ENCODE data around the gene APEX1.

The APEX1 gene

DNA sequence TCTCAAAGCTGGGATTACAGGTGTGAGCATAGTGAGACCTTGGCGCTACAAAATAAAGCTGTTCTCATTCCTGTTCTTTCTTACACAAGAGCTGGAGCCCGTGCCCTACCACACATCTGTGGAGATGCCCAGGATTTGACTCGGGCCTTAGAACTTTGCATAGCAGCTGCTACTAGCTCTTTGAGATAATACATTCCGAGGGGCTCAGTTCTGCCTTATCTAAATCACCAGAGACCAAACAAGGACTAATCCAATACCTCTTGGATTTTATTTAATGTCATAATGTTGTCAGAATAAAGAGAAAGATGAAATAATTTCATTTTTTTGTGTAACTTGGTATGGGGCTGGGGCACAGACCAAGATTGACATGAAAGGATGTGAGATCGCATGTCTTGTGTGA, 21.8 kb downstream of the APEX1 start:
- H3K27me3 Mint-ChIP-seq = no peaks in the 10 kb centered on the region
- DNase-seq = no peak
- H3K4me1 Mint-ChIP-seq = peaks cover 77% of the 10 kb centered on the region
- CTCF ChIA-PET = no interaction called here
- peak overlapping the region; percentile 95 for H3K27ac Mint-ChIP-seq
- H3K4me3 Mint-ChIP-seq = peak overlapping the region; percentile 22
- H3K36me3 Mint-ChIP-seq = peaks cover 74% of the 10 kb centered on the region
- H3K9me3 Mint-ChIP-seq = no peaks in the 10 kb centered on the region

DNA sequence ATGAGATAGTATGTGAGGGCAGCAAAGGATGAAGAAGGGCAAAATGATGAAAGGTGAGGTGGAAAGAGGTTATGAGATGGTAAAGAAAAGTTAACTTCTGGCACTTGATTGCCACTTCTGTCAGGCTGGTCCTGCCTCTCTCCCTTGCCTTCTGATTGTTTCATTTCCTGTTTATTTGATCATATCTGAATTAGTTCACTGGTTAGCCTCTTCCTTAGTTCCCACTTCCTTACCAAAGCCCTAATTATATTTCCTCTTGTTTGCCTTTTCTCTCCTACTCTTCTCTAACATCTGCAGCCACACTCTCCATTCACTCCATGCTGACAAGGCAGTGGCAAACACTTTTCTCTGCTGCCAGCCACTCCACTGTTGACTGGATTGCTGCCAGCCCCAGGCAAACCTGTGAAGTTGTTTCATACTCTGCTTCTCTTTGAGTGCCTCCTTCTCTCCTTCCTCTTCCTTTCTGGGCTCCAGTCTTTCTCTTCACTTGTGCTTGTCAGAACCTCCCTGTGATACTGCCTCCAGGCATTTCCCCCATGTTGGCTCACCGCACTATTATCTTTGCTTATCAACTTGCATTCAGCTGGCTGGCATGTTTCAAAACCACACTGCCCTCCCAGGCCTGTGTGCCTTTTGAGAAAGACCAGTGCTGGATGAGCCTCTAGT, 22.3 kb downstream of the APEX1 start:
- CTCF ChIA-PET = no interaction called here
- no peaks in the 10 kb centered on the region for H3K27me3 Mint-ChIP-seq
- peak overlapping the region; percentile 22 for H3K4me3 Mint-ChIP-seq
- peaks cover 69% of the 10 kb centered on the region for H3K36me3 Mint-ChIP-seq
- peak overlapping the region; percentile 95 for H3K27ac Mint-ChIP-seq
- H3K9me3 Mint-ChIP-seq = no peaks in the 10 kb centered on the region
- peak; percentile 53 for DNase-seq
- H3K4me1 Mint-ChIP-seq = peaks cover 71% of the 10 kb centered on the region

DNA sequence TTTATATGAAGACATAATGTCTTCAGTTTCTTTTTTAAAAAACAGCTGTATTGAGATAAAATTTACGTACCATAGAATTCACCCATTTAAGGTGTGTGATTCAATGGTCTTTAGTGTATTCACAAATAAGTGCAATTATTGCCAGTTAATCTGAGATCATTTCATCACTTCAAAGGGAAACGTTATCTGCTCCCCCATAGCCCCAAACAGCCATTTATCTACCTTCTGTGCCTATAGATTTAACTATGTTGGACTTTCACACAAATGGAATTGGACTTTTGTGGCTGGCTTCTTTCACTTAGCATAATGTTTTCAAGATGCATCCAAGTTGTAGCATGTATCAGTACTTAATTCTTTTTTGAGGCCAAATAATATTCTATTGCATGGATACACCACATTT, 23.9 kb downstream of the APEX1 start:
- peaks cover 59% of the 10 kb centered on the region for H3K4me1 Mint-ChIP-seq
- DNase-seq = no peak
- CTCF ChIA-PET = interaction anchor here (0.6 to 1.3 kb wide), 3 partner anchors 9 to 268 kb away, joined by 3 to 6 read pairs (median 3); partner anchors contain the start of gene PNP
- H3K36me3 Mint-ChIP-seq = peaks cover 58% of the 10 kb centered on the region
- no peaks in the 10 kb centered on the region for H3K9me3 Mint-ChIP-seq
- no peak overlapping the region for H3K4me3 Mint-ChIP-seq
- no peaks in the 10 kb centered on the region for H3K27me3 Mint-ChIP-seq
- peak overlapping the region; percentile 50 for H3K27ac Mint-ChIP-seq

- CTCF ChIA-PET = no interaction called here
- H3K9me3 Mint-ChIP-seq = no peaks in the 10 kb centered on the region
- no peak overlapping the region for H3K27ac Mint-ChIP-seq
- DNase-seq = no peak
- peaks cover 36% of the 10 kb centered on the region for H3K4me1 Mint-ChIP-seq
- no peaks in the 10 kb centered on the region for H3K27me3 Mint-ChIP-seq
- H3K4me3 Mint-ChIP-seq = no peak overlapping the region
- H3K36me3 Mint-ChIP-seq = peaks cover 23% of the 10 kb centered on the region
Measured at GRCh38 chr14:20482382-20482781, 27.4 kb downstream of the APEX1 start.

- DNase-seq = no peak
- Mint-ChIP-seq H3K9me3 (no peaks in the 10 kb centered on the region), H3K27ac (no peak overlapping the region), H3K4me1 (peaks cover 45% of the 10 kb centered on the region), H3K36me3 (peaks cover 4% of the 10 kb centered on the region), H3K4me3 (no peak overlapping the region), H3K27me3 (no peaks in the 10 kb centered on the region)
- CTCF ChIA-PET = interaction anchor here (1.3 kb wide), 1 partner anchor 117 kb away, joined by 3 read pairs; no protein-coding TSS in a partner anchor
Measured at GRCh38 chr14:20485900-20486299, 30.9 kb downstream of the APEX1 start.

DNA sequence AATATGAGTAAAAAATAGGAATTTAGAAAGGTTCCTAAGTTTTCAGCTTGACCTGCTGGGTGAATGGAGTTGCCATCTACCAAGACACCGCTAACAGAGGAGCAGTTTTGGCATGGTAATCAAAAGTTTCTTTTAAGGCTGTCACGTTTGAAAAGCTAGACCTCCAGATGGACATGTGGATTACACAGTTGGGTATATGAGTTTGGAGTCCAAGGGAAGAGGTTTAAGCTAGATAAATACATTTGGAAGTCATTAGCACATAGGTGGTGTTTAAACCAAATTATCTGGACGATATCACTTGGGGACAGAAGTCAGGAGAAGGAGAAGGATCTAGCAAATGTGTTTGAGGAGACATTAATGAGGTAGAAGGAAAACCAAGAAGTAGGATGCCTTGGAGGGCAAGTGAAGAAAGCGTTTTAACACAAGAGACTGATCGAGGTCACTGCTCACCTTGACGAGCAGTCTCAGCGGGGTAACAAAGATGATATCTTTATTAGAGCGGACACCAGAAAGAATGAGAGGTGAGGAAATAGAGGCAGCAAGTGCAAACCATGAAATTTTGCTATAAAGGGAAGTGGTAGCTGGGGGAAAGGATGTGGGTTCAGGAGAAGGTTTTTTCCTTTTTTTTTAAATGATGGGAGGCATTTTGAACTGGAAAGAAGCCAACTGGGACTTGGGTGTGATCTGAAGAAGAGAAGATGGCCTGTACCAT, 31.8 kb downstream of the APEX1 start:
- H3K27ac Mint-ChIP-seq = peak overlapping the region; percentile 2
- H3K27me3 Mint-ChIP-seq = no peaks in the 10 kb centered on the region
- H3K4me3 Mint-ChIP-seq = no peak overlapping the region

GRCh38 chr14:20487396-20487725, 32.3 kb downstream of the APEX1 start:
- Mint-ChIP-seq H3K36me3 (peaks cover 4% of the 10 kb centered on the region), H3K27me3 (no peaks in the 10 kb centered on the region), H3K4me3 (no peak overlapping the region), H3K27ac (no peak overlapping the region), H3K4me1 (peaks cover 56% of the 10 kb centered on the region), H3K9me3 (no peaks in the 10 kb centered on the region)
- CTCF ChIA-PET = interaction anchor here (0.6 to 3.1 kb wide), 5 partner anchors 17 to 122 kb away, joined by 3 to 12 read pairs (median 5); no protein-coding TSS in a partner anchor
- no peak for DNase-seq

More for the DNA sequence above, 31.8 kb downstream of the APEX1 start:
- no peak for DNase-seq
- CTCF ChIA-PET = interaction anchor here (0.5 to 3.1 kb wide), 5 partner anchors 17 to 157 kb away, joined by 3 to 12 read pairs (median 3); no protein-coding TSS in a partner anchor
- H3K9me3 Mint-ChIP-seq = no peaks in the 10 kb centered on the region
- H3K36me3 Mint-ChIP-seq = peaks cover 4% of the 10 kb centered on the region
- H3K4me1 Mint-ChIP-seq = peaks cover 53% of the 10 kb centered on the region

DNA sequence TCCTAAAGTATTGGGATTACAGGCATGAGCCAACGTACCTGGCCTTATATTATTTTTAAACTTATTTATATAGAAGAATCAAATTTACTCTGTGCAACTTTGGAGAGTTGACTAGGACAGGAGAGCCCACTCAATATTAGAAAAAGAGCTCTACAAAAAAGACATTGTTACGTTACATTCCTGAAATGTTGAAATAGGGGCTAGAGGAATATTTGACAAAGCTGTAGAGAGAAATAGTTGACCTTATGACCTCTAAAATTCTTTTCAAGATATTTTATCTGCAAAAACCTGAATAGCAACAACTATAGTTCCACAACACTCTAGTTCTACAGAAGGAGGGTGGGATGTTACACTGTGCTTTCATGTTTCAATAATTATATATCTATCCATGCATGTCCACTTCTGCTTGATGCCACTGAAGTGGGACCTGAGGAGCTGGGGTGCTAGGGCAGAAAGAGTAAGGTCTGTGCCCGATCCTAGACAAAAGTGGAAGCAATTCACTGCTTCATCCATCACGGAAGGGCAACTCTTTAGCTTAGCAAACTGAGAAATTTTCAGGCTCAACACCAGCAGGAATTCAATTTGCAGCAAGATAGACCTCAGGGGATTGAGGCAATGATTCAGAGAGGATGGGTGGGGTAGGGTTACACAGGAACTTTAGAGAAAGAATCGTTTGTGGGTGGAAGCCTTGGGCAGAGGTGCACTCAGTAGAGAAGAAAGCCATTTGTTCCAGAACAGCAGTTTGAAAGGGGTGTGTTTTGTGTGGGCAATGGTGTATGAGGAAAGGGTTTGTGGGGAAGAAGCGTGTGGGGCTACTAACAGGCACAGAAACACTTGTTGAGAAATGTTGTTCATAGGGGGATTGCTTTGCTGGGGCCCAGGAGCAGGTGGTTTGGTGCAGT, 34.3 kb downstream of the APEX1 start:
- peak; percentile 42 for DNase-seq
- CTCF ChIA-PET = interaction anchor here (0.7 to 3.1 kb wide), 3 partner anchors 75 to 145 kb away, joined by 3 to 12 read pairs (median 11); no protein-coding TSS in a partner anchor
- Mint-ChIP-seq H3K27me3 (no peaks in the 10 kb centered on the region), H3K4me3 (peak overlapping the region; percentile 16), H3K27ac (peak overlapping the region; percentile 81), H3K9me3 (no peaks in the 10 kb centered on the region), H3K4me1 (peaks cover 68% of the 10 kb centered on the region), H3K36me3 (peaks cover 4% of the 10 kb centered on the region)

- Mint-ChIP-seq H3K4me3 (no peak overlapping the region), H3K4me1 (peaks cover 76% of the 10 kb centered on the region), H3K9me3 (no peaks in the 10 kb centered on the region), H3K27ac (peak overlapping the region; percentile 81), H3K27me3 (peaks cover 4% of the 10 kb centered on the region), H3K36me3 (peaks cover 4% of the 10 kb centered on the region)
- CTCF ChIA-PET = interaction anchor here (2.9 kb wide), 1 partner anchor 119 kb away, joined by 11 read pairs; no protein-coding TSS in a partner anchor
- DNase-seq = no peak
Measured at GRCh38 chr14:20490563-20490962, 35.5 kb downstream of the APEX1 start.

- H3K27ac Mint-ChIP-seq = no peak overlapping the region
- H3K9me3 Mint-ChIP-seq = no peaks in the 10 kb centered on the region
- CTCF ChIA-PET = no interaction called here
- peaks cover 4% of the 10 kb centered on the region for H3K27me3 Mint-ChIP-seq
- H3K4me1 Mint-ChIP-seq = peaks cover 71% of the 10 kb centered on the region
- H3K36me3 Mint-ChIP-seq = peaks cover 4% of the 10 kb centered on the region
- no peak overlapping the region for H3K4me3 Mint-ChIP-seq
- no peak for DNase-seq
Measured at GRCh38 chr14:20492486-20492885, 37.5 kb downstream of the APEX1 start.

DNA sequence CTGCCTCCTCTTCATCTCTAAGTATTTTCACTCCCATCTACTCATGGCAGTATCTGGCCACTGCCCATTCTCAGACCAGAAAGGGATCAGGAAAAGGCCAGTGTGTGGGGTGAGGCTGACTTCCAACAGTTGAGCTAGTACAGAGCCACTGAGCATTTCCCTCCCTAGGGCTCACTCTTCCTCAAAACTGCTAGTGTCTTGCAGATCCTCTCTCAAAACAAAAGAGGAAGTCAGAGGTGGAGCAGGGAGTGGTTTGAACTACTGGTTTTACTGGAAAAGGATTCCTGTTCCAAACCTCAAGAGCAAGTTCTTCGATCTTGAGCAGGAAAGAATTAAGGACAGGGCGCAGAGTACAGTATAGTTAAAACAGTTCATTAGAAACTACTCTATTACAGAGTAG, 38.6 kb downstream of the APEX1 start:
- DNase-seq = no peak
- no peaks in the 10 kb centered on the region for H3K9me3 Mint-ChIP-seq
- H3K36me3 Mint-ChIP-seq = peaks cover 2% of the 10 kb centered on the region
- CTCF ChIA-PET = no interaction called here
- H3K27me3 Mint-ChIP-seq = peaks cover 4% of the 10 kb centered on the region
- no peak overlapping the region for H3K4me3 Mint-ChIP-seq
- H3K27ac Mint-ChIP-seq = peak overlapping the region; percentile 73
- H3K4me1 Mint-ChIP-seq = peaks cover 61% of the 10 kb centered on the region

DNA sequence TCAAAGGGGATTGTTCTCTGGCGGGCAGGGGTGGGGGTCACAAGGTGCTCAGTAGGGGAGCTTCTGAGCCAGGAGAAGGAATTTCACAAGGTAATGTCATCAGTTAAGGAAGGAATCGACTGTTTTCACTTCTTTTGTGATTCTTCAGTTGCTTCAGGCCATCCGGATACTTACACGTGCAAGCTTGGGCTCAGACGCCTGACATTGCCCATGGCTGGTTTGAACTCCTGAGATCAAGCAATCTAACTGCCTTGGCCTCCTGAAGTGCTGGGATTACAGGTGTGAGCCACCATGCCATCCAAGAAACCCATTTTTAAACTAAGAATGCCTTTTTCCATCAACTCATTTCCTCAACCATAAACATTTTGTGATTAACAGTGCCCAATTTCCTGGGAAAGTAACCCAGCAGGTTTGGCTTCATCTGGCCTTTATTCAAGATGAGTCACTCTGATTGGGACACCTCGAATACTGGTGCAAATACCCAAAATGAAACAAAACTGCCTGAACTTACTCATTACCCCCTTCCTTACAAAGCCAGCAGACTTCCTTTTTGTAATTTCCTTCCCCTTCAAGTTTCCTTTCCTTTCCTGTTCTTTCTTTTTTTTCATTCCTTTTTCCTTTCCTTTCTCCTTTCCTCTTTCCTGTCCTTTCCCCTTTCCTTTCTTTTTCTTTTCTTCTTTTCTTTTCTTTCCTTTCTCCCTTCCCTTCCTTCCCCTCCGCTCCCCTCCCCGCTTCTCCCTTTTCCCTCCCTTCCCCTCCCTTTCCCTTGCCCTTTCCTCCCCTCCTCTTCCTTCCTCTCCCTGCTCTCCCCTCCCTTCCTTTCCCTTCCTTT, 40.1 kb downstream of the APEX1 start:
- Mint-ChIP-seq H3K27ac (peak overlapping the region; percentile 44), H3K27me3 (peaks cover 4% of the 10 kb centered on the region), H3K4me3 (no peak overlapping the region), H3K36me3 (no peaks in the 10 kb centered on the region), H3K9me3 (no peaks in the 10 kb centered on the region), H3K4me1 (peaks cover 47% of the 10 kb centered on the region)
- no peak for DNase-seq
- CTCF ChIA-PET = no interaction called here

DNA sequence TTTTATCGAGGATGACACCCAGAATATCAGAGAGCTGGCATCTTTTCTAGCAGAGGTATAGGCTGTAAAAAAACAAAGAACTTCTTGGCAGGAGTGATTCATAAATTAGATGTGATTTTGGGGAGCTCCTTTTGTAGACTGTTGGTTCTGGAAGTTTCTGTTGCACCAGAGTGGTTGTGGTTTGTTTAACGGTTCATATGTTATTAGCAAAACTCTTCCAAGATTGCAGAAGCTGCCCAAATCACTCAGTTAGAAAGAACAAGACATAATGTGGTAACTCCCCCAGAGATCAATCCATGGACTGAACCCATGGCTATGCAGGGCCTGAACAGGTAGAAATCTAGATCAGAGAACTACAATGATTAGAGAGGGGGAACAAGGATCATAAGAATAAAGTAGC, 43.6 kb downstream of the APEX1 start:
- Mint-ChIP-seq H3K4me3 (no peak overlapping the region), H3K4me1 (peaks cover 20% of the 10 kb centered on the region), H3K36me3 (no peaks in the 10 kb centered on the region), H3K27me3 (peaks cover 7% of the 10 kb centered on the region), H3K27ac (no peak overlapping the region), H3K9me3 (no peaks in the 10 kb centered on the region)
- CTCF ChIA-PET = interaction anchor here (1.0 kb wide), 1 partner anchor 111 kb away, joined by 4 read pairs; no protein-coding TSS in a partner anchor
- no peak for DNase-seq

Measured in activated naive CD4-positive, alpha-beta T cell treated with anti-CD3 and anti-CD28 coated beads, Interleukin-2, amount 10 ng/mL, durations not matched to agents 7 days and 5 days (primary cell).